Vagina (tissue), 2 donors: ENCODE measurements around the gene LILRB3.
"Not testable (repeated sequence)": the region's sequence is repeated elsewhere in the genome, so short reads cannot be mapped to it uniquely, and the experiment has no call there.

ENCODE experiments used
- CTCF ChIP-seq, 3 experiments: fragments of 450-650 bp in 2 of 3; fragments of 200-600 bp in 1 of 3; sonication (generic) in 1 of 3; IDR thresholded peaks; one replicate each; pipeline ENCODE4 v1.5.1; 2017 to 2019; ENCODE audit warnings: antibody characterized with exemption in 3 of 3, mild to moderate bottlenecking in 2 of 3, moderate library complexity in 2 of 3
- POLR2A ChIP-seq, 2 donors: fragments of 450-650 bp; IDR thresholded peaks; one replicate each; pipeline ENCODE4 v1.6.1; 2017; ENCODE audit warnings: antibody characterized with exemption in 2 of 2, mild to moderate bottlenecking in 2 of 2, moderate library complexity in 2 of 2
- POLR2AphosphoS5 ChIP-seq, 2 donors: sonication (generic); formaldehyde crosslinking; IDR thresholded peaks; one replicate each; pipeline ENCODE4 v1.9.0; 2017; ENCODE audit warnings: antibody characterized with exemption in 2 of 2, mild to moderate bottlenecking in 2 of 2, low read depth in 1 of 2; ENCODE audit not compliant: insufficient read depth in 1 of 2

- TF ChIP-seq POLR2AphosphoS5 (IDR thresholded peaks at IDR 0.05; ENCODE audit: insufficient read depth in 1 of 2, low read depth in 1 of 2); CTCF (IDR thresholded peaks at IDR 0.05); POLR2A (IDR thresholded peaks at IDR 0.05): not testable (repeated sequence)
Observed at GRCh38 chr19:54223277-54223936, 600 bp upstream of the LILRB3 start.
